Glomerular endothelial cell (primary cell): ENCODE results near the gene PHKB. TPM values are rescaled to one million over a fixed set of nuclear protein-coding genes. Genes with fewer than 3 reads are reported as not detected.
"Not testable (repeated sequence)": the region's sequence is repeated elsewhere in the genome, so short reads cannot be mapped to it uniquely, and the experiment has no call there.

Source experiments
- DNase-seq: peaks from one replicate; pipeline ENCODE4 v3.0.0-alpha.2; 2011; ENCODE audit warnings: low read depth, low spot score; ENCODE audit errors: extremely low read depth
- total RNA-seq: library from RNA; depleted of rRNA; stranded (reverse); fragments of >200 nt; gene quantifications from 2 replicates; pipeline ENCODE4 v1.2.3, GENCODE V29; 2015

PHKB gene
- total RNA-seq, 1 donor from 2014 or later: 59.1 TPM

DNA sequence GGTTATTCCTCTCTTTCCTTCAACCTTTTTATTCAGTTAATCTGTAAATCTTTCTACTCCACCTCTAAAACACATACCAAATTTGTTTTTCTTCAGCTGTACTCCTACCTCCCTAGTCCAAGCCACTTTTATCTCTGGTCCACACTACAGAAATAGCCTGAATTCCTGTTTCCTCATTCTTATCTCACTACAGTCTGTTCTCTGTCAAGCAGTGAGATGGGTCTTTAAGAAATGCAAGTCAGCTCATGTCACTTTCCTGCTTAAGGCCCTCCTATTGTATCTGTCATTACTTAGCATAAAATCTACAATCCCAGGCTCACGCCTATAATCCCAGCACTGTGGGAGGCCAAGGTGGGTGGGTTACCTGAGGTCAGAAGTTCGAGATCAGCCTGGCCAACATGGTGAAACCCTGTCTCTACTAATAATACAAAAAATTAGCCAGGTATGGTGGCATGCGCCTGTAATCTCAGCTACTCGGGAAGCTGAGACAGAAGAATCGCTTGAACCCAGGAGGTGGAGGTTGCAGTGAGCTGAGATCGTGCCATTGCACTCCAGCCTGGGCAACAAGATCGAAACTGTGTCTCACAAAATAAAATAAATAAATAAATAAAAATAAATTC lies 7.0 kb downstream of the PHKB start:
- not testable (repeated sequence) for DNase-seq

DNA sequence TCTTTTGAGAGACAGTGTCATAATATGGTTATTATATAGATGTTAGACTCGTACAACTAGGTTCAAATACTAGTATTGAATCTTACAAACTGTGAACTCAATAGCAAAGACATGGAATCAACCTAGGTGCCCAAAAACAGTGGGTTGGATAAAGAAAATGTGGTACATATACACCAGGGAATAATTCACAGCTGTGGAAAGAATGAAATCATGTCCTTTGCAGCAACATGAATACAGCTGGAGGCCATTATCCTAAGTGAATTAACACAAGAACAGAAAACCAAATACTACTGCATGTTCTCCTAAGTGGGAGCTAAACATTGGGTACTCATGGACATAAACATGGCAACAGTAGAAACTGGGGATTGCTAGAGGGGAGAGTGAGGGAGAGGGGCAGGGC lies 8.1 kb downstream of the PHKB start:
- DNase-seq: no peak

DNA sequence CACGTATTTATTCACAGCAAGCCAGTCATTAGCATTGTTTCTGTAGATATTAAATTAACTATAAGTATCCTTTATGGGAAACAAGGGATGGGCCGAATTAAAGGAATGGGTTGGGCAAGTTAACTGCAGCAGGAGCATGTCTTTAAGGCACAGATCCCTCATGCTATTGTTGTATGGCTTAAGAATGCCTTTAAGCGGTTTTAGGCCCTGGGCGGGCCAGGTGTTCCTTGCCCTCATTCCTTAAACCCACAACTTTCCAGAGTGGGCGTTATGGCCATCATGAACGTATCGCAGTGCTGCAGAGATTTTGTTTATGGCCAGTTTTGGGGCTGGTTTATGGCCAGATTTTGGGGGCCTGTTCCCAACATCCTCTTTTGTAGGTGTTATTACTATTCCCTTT lies 9.1 kb downstream of the PHKB start:
- DNase-seq: no peak

DNA sequence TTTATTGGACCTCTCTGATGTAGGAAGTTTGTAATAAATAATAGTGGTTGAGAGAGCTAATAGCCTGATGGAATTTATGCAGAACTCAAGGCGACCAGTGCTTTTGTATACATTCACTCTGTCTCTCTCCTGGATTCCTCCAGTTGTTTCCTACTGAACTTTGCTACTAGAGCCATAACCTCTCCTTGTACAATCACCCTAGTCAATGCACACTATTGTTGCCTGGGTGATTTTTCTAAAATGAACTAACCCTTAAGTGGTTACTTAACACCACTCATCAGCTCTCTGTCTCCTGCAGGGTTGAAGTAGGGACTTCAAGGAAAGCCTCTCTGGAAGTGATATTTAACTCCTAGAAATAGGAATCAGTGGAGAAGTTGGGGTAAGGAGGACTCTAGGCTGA lies 9.7 kb downstream of the PHKB start:
- DNase-seq: no peak

DNA sequence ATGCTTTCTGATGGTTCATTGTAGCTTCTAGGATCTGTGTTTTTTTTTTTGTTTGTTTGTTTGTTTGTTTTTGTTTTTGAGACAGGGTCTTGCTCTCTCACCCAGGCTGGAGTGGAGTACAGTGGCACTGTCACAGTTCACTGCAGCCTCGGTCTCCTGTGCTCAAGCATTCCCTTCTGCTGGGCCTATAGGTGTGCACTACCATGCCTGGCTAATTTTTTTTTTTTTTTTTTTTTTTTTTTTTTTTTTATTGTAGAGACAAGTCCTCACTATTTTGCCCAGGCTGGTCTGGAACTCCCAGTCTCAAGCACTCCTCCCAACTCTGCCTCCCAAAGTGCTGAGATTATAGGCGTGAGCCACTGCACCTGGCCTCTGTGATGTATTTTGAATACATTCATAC lies 11.9 kb downstream of the PHKB start:
- not testable (repeated sequence) for DNase-seq

DNA sequence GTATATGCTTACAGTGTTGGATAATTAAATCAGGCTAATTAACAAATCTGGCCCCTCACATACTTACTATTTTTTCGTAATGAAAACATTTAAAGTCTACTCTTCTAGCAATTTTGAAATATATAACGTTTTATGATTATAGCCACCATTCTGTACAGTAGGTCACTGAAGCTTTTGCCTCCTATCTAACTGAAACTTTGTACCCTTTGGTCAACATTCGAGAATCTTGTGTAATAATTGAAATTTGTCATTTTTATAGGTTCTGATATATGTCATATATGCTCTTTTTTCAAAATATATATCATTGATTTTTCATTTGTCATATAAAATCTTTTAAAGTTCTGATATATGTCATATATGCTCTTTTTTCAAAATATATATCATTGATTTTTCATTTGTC lies 12.7 kb downstream of the PHKB start:
- no peak for DNase-seq

DNA sequence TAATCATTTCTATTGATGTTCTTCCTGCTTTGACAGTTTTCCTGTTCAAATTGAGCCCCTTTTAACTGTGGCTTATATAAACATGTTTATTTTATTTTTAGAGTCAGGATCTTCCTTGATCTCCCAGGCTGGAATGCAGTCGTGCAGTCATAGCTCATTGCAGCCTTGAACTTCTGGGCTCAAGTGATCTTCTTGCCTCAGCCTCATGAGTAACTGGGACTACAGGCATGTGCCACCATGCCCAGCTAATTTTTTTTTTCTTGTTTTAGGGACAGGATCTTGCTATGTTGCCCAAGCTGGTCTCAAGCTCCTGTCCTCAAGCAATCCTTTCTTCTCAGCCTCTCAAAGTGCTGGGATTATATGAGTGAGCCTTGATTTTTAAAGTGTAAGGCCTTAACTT lies 14.7 kb downstream of the PHKB start:
- DNase-seq: no peak

DNA sequence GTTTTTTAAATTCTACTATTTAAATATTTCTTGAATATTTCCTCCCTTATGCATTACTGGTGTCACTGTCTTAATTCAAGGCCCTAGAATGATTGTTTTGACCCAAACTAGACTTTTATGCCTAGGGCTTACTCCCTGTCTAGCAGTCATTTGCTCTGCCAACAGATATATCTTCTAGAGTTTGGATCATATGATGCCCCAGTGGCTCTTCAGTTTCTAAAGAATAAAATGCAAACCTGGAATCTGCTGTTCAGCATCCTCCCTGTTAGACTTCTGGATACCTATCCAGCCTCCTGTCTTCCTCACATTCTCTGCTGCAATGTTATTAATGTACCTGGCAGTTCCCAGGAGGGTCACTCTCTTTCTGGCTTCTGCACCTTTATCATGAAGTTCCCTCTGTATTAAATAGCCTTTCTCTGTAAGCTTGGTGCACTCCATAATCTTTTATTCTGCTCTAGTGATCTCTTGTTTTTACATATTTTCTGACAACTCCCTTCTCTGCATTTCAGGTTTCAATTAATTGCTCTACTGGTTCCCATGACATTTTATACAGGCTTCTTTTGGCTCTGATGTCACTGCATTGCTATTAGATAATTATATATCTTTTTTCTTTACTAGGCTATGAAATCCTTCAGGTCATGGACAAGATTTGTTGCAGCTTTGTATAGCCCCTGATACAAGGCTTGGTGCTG lies 15.7 kb downstream of the PHKB start:
- no peak for DNase-seq

DNA sequence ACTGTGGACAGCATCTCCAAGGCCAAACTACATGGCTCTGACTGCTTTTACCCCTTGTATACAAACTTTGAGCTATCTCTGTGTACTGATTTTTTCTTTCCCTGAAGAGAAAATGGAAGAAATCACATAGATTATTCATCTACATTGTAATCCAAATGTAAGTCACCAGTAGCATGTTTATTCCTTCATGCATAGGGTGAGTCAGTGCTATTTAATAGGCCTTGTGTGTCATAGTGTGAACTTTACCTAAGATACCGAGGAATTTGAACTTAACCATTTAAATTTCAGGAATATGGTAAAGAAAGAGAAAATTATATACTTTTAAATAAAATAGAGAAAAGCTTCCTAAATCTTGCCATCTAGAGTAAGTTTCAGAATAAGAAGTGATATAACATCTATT lies 16.5 kb downstream of the PHKB start:
- no peak for DNase-seq

DNA sequence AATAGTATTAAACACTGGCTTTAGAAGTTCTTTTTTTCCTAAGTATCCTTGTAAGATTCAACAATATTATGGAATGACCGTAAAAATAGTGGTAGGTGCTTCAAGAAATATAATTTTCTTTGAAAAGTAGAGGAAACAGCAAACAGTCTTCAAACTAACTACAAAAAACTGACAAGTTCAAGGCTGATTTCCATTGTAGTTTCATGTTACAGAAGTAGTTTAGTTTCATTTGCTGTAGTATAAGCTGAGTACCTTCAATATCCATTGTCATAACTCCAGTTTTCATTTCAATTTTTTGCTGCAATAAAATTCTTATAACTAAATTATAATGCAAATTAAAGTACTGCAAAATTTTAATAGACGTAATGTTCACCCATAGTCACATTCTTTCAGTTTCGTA lies 19.3 kb downstream of the PHKB start:
- no peak for DNase-seq

DNA sequence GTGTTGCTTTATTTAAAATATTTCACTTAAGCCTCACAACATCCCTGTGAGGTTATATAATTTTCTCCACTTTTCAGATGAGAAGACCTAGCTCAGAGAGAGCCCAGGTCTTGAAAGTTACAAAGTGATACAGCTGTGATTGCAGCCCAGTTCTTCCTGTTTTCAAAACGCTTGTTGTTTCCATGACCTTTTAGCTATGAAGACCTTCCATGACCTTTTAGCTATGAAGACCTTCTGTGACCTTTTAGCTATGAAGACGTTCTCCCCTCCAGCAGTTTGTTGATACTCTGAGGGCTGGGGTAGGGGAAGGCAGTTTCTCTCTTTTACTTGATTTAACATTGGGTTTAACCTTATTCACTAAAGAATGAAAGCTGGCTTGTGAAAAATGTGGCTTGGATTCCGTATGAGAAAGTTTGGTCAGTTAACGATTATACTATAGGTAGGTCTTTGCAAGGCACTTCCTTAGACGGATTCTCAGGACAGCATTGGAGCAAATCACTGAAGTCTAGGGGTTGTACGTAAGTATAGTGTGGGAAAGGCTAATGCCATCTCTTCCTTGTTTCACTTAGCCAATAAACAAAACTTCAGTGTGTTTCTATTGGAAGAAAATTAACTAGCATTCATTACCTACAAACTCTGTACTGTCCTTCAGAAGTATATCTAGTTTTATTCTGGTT lies 20.7 kb downstream of the PHKB start:
- DNase-seq: no peak

DNA sequence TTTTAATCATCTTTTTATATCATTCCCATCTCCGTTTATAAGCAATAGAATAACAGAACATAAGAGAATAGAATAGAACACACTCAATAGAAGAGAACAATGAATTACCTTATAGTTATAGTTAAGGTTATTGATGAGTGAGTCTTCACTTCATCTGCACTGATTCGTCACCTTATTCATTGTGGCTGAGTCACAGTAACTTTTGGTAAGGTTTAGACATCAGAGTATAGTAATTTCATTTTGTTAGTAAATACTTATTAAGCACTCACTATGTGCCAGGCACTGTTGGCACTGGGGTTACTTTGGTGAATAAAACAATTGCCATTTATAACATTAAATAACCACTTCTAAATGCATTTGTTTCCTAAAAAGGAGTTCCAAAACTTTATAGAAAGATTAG lies 22.5 kb downstream of the PHKB start:
- no peak for DNase-seq

DNA sequence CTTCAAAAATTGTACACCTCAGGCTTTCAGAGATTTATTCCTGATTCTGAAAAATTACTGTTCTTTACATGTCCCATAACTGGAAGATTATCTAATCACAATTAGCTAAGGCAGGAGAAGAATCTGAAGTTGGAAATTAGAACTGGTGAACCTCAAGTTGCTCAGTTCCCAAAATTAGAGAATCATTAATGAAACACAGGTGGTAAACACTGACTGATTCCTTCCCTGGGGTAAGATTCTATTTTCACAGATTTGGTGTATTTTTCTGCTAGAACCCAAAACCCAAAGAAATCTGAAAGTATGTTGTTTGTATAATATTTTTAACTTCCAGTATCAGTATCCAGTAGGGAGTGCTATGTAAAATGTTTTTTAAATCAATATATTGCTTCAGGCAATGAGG lies 25.7 kb downstream of the PHKB start:
- no peak for DNase-seq

DNA sequence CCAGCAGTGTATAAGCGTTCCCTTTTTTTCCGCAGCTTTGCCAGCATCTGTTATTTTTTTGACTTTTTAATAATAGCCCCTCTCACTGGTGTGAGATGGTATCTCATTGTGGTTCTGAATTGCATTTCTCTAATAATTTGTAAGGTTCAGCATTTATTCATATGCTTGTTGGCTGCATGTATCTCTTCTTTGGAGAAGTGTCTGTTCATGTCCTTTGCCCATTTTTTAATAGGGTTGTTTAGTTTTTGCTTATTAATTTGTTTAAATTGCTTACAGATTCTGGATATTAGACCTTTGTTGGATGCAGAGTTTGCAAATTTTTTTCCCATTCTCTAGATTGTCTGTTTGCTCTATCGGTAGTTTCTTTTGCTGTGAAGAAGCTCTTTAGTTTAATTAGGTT lies 26.9 kb downstream of the PHKB start:
- DNase-seq: no peak

DNA sequence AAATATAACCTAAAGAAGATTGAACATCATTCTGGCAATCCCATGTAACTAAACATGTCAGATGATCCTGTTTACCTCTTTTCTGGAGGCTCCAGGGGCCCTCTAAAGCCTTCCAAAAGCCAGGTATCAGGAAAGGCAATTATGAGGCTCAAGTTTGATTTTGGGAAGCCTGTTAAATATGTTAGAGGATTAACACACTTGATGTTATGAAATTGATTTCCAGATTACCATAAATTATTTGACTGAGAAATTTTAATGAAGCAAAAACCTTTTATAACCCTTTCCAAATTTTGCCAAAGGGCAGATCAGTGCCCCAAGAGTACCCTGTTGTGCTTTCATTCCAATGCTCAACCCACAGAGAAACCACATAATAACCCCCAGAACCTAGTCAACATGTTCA lies 29.3 kb downstream of the PHKB start:
- DNase-seq: no peak

DNA sequence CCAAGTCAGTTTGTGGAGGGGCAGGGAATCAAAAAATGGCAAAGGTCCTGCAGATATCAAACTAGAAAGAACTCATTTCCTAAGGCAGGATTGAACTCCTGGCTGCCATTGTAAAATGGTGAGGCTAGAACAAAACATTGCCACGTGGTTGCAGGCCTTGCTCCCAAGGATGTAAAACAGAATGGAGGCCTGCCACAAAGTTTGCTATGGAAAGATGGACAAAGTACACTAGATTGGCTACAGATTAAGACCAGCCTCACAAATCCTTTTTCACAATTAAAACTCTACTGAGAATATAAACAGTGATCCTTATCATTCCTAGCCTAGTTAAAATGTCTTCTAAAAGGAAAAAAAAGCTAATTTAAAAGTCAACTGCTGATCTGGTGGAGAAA lies 30.9 kb downstream of the PHKB start:
- DNase-seq: no peak

DNA sequence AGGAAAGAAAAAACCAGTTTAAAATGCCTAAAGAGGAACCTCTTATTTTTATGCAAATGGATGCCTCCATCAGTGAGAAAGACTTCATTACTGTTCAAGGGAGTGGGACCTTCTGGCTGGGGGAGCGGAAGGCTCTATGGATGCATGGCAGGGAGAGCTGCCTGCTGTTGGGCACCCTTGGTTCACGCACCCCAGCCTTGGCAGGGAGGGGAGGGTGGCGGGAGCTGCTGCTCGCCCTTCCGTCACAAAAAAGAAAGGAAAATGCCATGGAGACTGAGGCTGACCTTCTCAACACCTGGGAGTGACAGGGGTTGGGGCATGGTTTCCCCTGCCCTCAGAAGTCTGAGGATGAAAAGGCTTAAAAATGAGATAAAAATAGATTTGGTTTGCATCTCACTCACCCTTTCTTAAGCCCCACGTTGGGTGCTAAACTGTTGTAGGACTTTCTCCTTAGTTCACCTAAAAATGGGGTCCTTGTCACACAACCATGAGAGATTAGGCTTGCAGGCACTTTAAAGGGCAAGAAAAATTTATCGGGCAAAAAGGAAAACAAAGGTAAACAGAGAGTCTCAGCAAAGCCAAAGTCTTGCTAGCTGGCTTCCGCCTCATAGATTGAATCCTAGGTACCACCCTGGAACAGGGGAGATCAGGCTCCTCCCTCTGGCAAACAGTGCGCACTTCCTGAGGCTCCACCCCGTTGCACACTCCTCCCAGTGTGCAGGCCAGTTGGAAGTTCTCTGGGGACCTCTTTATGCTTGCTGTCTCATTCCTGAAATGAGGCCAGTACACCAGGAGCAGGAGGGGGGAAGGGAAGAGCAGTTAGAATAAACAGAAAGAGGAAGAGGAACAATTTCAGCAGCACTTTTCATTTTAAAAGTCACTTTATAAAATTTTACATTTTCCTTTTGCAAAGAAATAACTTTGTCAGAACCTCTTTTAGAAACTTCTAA lies 31.6 kb downstream of the PHKB start:
- DNase-seq: no peak

DNA sequence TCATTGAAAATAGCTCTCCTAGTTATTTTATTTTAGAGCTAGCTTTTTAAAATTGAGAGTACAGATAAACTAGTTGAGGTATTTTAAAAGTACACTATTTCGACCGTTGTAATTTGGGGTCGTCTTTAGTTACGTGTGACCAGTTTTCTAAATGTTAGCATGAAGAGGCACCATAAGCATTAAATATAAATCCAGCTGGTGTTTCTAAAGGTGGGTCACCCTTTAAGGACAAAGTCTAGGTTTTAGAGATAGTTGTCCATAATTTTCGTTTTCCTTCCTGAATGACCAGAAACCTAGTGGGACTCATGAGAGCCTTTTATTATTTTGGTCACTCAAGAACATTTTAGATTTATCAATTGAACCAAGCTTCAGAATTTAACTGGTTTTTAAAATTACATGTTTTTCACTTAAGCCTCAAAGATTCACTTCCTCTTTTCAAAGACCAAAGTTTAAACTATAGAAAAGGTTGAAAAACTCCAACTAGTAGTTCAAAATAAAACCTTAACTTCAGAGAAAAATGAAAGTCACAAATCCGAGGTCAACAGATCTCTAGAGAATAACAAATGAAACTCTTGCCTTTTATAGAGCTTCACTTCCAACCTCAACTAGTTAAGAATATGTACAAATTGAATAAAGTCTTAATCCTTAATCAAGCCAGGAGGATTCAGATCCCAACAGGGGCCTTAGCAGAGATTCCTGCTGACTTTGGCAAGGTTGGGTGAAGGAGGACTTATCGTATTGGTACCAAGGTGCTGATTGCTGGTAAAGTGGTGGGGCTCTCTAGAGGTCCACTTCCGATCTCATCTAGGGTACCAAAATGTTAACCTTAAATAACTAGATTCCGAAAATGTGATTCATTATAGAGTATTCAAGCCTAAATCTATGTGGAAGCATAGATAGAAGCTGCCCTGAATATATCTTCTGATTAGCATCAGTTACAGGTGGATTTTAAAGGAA lies 32.5 kb downstream of the PHKB start:
- no peak for DNase-seq

DNA sequence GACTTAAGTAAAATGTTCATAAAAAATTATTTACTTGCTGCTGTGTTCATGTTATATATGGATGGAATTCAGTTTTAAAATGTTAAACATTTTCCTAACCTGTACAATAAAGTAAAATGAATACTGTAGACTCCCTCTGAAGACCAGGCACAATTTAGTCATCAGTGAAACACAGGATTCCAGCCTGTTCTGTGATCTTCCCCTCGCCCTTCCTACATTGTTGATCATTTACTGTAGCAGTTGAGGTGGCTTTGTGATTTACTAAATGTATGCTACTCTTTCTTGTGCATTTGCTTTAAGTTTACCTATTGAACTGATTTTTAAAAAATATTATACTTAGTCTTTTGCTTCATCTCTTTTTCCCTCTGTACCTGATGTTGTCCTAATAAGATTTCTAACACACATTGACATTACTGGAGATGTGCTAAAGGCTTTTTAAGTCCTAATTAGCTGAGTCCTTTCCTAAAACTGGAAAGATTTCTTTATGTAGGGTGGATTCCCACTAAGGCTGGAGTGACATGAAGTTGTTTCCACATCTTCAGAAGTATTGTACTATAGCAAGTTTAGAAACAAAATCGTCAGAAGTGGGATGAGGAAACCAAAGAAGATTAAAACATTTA lies 38.1 kb downstream of the PHKB start:
- no peak for DNase-seq
